HepG2 (cell line): ENCODE data around the gene CLDN15. TPM values are rescaled to one million over a fixed set of nuclear protein-coding genes. Genes with fewer than 3 reads are reported as not detected.
A peak's percentile ranks its signal among the peaks of the same experiment; 100 is the strongest.

Experiments used
- AFF4 ChIP-seq: sonication (generic); formaldehyde crosslinking; IDR thresholded peaks from 2 replicates; pipeline ENCODE4 v1.4.0; 2020; ENCODE audit warnings: missing genetic modification reagents
- CHD4 ChIP-seq: fragments of 200-600 bp; sonication (generic); IDR thresholded peaks from 2 replicates; pipeline ENCODE4 v1.7.0; 2017; ENCODE audit warnings: mild to moderate bottlenecking, low read length, borderline replicate concordance
- EP300 ChIP-seq, 3 experiments: sonication (generic) in 1 of 3; formaldehyde crosslinking in 1 of 3; IDR thresholded peaks; 2 replicates each; pipeline versions ENCODE4 v1.5.1 to v1.6.1; 2011 to 2020; ENCODE audit warnings: low read depth in 2 of 3, low read length in 2 of 3, borderline replicate concordance in 1 of 3, improper control_type of control experiment in 1 of 3, mild to moderate bottlenecking in 1 of 3, missing genetic modification reagents in 1 of 3, moderate library complexity in 1 of 3
- HNRNPUL1 ChIP-seq: fragments of 200-400 bp; formaldehyde crosslinking; IDR thresholded peaks from 2 replicates; pipeline ENCODE4 v1.6.1; 2017; ENCODE audit warnings: low read depth, mild to moderate bottlenecking, low read length, moderate library complexity
- HOXA7 ChIP-seq: sonication (generic); formaldehyde crosslinking; IDR thresholded peaks from 2 replicates; pipeline ENCODE4 v1.8.1; 2022; ENCODE audit warnings: mild to moderate bottlenecking, missing genetic modification reagents, moderate library complexity
- MYPOP ChIP-seq: sonication (generic); formaldehyde crosslinking; IDR thresholded peaks from 2 replicates; pipeline ENCODE4 v1.8.1; 2023; ENCODE audit warnings: mild to moderate bottlenecking, moderate library complexity, missing genetic modification reagents
- NCOA1 ChIP-seq: sonication (generic); formaldehyde crosslinking; IDR thresholded peaks from 2 replicates; pipeline ENCODE4 v1.9.0; 2021; ENCODE audit warnings: missing genetic modification reagents
- SMARCE1 ChIP-seq: fragments of 450-650 bp; IDR thresholded peaks from 2 replicates; pipeline ENCODE4 v1.6.1; 2017; ENCODE audit warnings: borderline replicate concordance
- SRF ChIP-seq: IDR thresholded peaks from 2 replicates; pipeline ENCODE4 v1.6.1; 2011; ENCODE audit warnings: mild to moderate bottlenecking, low read depth, low read length, moderate library complexity
- TGIF2 ChIP-seq: IDR thresholded peaks from 2 replicates; pipeline ENCODE4 v1.6.1; 2016; ENCODE audit warnings: control low read depth, missing compliant biosample characterization
- TP53 ChIP-seq: sonication (generic); formaldehyde crosslinking; conservative IDR thresholded peaks from 2 replicates; pipeline ENCODE4 v1.4.0; 2020; ENCODE audit warnings: missing genetic modification reagents
- ZBTB14 ChIP-seq: sonication (generic); formaldehyde crosslinking; IDR thresholded peaks from 2 replicates; pipeline ENCODE4 v1.4.0; 2020; ENCODE audit warnings: missing genetic modification reagents
- ZBTB8A ChIP-seq: sonication (generic); formaldehyde crosslinking; IDR thresholded peaks from 2 replicates; pipeline ENCODE4 v1.4.0; 2020; ENCODE audit warnings: mild to moderate bottlenecking, low read depth, missing genetic modification reagents, borderline replicate concordance
- ZNF10 ChIP-seq: sonication (generic); formaldehyde crosslinking; IDR thresholded peaks from 2 replicates; pipeline ENCODE4 v1.4.0; 2020; ENCODE audit warnings: mild to moderate bottlenecking, low read depth, missing genetic modification reagents, borderline replicate concordance
- ZNF280B ChIP-seq: sonication (generic); formaldehyde crosslinking; IDR thresholded peaks from 2 replicates; pipeline ENCODE4 v1.5.0; 2020; ENCODE audit warnings: missing genetic modification reagents, mild to moderate bottlenecking, borderline replicate concordance
- ZNF616 ChIP-seq: sonication (generic); formaldehyde crosslinking; IDR thresholded peaks from 2 replicates; pipeline ENCODE4 v1.5.0; 2020; ENCODE audit warnings: low read depth, mild to moderate bottlenecking, missing genetic modification reagents
- ZNF839 ChIP-seq: sonication (generic); formaldehyde crosslinking; IDR thresholded peaks from 2 replicates; pipeline ENCODE4 v1.4.0; 2020; ENCODE audit warnings: missing genetic modification reagents, mild to moderate bottlenecking, borderline replicate concordance
- polyA plus RNA-seq, 8 experiments: library from polyadenylated mRNA; depleted of rRNA in 3 of 8; stranded (reverse) in 7 of 8; unstranded in 1 of 8; fragments of >200 nt; fragmentation: Illumina TruSeq in 4 of 8; extraction: Trizol in 4 of 8; gene quantifications; 2 replicates each; pipeline versions ENCODE4 v1.2.1 to v1.2.3, GENCODE V29; 2011 to 2016; ENCODE audit warnings: low read depth in 4 of 8, missing spikeins in 1 of 8, mixed read lengths in 1 of 8; ENCODE audit not compliant: insufficient read depth in 1 of 8
- total RNA-seq, 5 experiments: library from RNA; depleted of rRNA; stranded (reverse); fragments of >200 nt; fragmentation: Illumina TruSeq; extraction: Trizol; gene quantifications; 2 replicates each; pipeline ENCODE4 v1.2.3, GENCODE V29; 2016; ENCODE audit warnings: low read depth in 1 of 5
- TF ChIP-seq, protein P1 (sequence below): IDR thresholded peaks from 2 replicates; pipeline ENCODE4 v1.6.1; 2012; ENCODE audit warnings: low read depth, low read length, improper control_type of control experiment

The CLDN15 gene
- total and polyA plus RNA-seq, 2 of the 13 experiments (the other 11 are each of a cell fraction or from before 2014, with no cell fraction given): 7.1 to 17.8 TPM

GRCh38 chr7:101244375-101245146, 7.0 kb upstream of the CLDN15 start, which contains the start of gene FIS1 (continued):
- peak; percentile 82; the same call in 1 of the 2 replicates for TF ChIP-seq MYPOP (CRISPR knock-in tag)
- TF ChIP-seq TP53 (CRISPR knock-in tag): no peak
- TF ChIP-seq ZNF839 (CRISPR knock-in tag): no peak
- peak; percentile 70 for TF ChIP-seq ZNF280B (CRISPR knock-in tag)
- no peak for TF ChIP-seq ZBTB8A
- TF ChIP-seq ZNF616 (CRISPR knock-in tag): peak; percentile 66; the same call in 1 of the 2 replicates
- peak; percentile 75 for TF ChIP-seq TGIF2 (CRISPR knock-in tag)
- TF ChIP-seq ZBTB14 (CRISPR knock-in tag): 0 out of 2 replicates have a peak, but pooled peaks have one; percentile 26
- no peak for TF ChIP-seq HOXA7 (CRISPR knock-in tag)
- no peak for TF ChIP-seq ZNF10 (CRISPR knock-in tag)
- TF ChIP-seq, protein P1, sequence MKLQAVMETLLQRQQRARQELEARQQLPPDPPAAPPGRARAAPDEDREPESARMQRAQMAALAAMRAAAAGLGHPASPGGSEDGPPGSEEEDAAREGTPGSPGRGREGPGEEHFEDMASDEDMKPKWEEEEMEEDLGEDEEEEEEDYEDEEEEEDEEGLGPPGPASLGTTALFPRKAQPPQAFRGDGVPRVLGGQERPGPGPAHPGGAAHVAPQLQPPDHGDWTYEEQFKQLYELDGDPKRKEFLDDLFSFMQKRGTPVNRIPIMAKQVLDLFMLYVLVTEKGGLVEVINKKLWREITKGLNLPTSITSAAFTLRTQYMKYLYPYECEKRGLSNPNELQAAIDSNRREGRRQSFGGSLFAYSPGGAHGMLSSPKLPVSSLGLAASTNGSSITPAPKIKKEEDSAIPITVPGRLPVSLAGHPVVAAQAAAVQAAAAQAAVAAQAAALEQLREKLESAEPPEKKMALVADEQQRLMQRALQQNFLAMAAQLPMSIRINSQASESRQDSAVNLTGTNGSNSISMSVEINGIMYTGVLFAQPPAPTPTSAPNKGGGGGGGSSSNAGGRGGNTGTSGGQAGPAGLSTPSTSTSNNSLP: no peak
- no peak for TF ChIP-seq NCOA1
- TF ChIP-seq CHD4: no peak
- no peak for TF ChIP-seq SMARCE1
- no peak for TF ChIP-seq EP300 (IDR thresholded peaks at IDR 0.05; ENCODE audit: low read depth in 2 of 2, low read length in 2 of 2)
- no peak; the same call in 1 of the 2 replicates for TF ChIP-seq EP300 (CRISPR knock-in tag; IDR thresholded peaks at IDR 0.05; ENCODE audit: borderline replicate concordance)
- no peak for TF ChIP-seq AFF4
- TF ChIP-seq HNRNPUL1: no peak
- TF ChIP-seq SRF: no peak
